ENCODE data around the gene MAN1C1. TPM values are rescaled to one million over a fixed set of nuclear protein-coding genes. Genes with fewer than 3 reads are reported as not detected.
"Not testable (repeated sequence)": the region's sequence is repeated elsewhere in the genome, so short reads cannot be mapped to it uniquely, and the experiment has no call there.

MAN1C1 gene
- total RNA-seq, 1 experiment from 2014 or later = 1.2 TPM

- TF ChIP-seq ZBTB33 (IDR thresholded peaks at IDR 0.05; ENCODE audit: extremely low read depth, insufficient replicate concordance, low read length) = no peak
Observed at GRCh38 chr1:25598879-25599278, 17.7 kb upstream of the MAN1C1 start (continued).

GRCh38 chr1:25599969-25600610 lies 16.5 kb upstream of the MAN1C1 start:
- Histone ChIP-seq H3K4me1 (ENCODE audit: control insufficient read depth in 1 of 2, insufficient read depth in 2 of 2, low read length in 2 of 2) (no peaks in the 10 kb centered on the region), H4K20me1 (ENCODE audit: insufficient read depth) (no peaks in the 10 kb centered on the region), H3K36me3 (ENCODE audit: control insufficient read depth in 1 of 2, insufficient read depth in 2 of 2, low read length in 2 of 2) (no peaks in the 10 kb centered on the region), H3K27me3 (ENCODE audit: insufficient read depth, low read length) (no peaks in the 10 kb centered on the region), H3K9me3 (ENCODE audit: control insufficient read depth in 1 of 2, insufficient read depth in 1 of 2, low read depth in 1 of 2, low read length in 2 of 2) (no peaks in the 10 kb centered on the region), H3K9me2 (ENCODE audit: insufficient read depth) (no peaks in the 10 kb centered on the region), H3K4me2 (ENCODE audit: low read length) (no peak overlapping the region), H3K27ac (ENCODE audit: low read depth, low read length) (no peak overlapping the region), H3K79me2 (ENCODE audit: insufficient read depth, low read length) (no peaks in the 10 kb centered on the region), H3K9ac (ENCODE audit: low read length) (no peak overlapping the region), H2AFZ (ENCODE audit: low read depth, low read length, poor library complexity, severe bottlenecking) (no peak overlapping the region), H3K4me3 (replicated peaks in 1 of 2; ENCODE audit: low read depth in 1 of 2, low read length in 2 of 2) (no peak overlapping the region)
- ChIA-PET CTCF (no interaction called here), POLR2A (no interaction called here), RAD21 (ENCODE audit: low non-redundant PET in 1 of 2, low total read pairs in 2 of 2, uncharacterized antibody in 2 of 2, unreplicated experiment in 2 of 2) (no interaction called here)
- no TSS peak for BruUV-seq (replicated peaks)
- intact Hi-C loops (cut with micrococcal nuclease) = no loop called here
- TF ChIP-seq SIN3A (IDR thresholded peaks at IDR 0.05; ENCODE audit: low read depth) (no peak), EZH2phosphoT487 (IDR thresholded peaks at IDR 0.05; ENCODE audit: borderline replicate concordance) (no peak), ELF1 (IDR thresholded peaks at IDR 0.05; ENCODE audit: borderline replicate concordance, low read depth) (no peak), TCF7L2 (IDR thresholded peaks at IDR 0.05; ENCODE audit: borderline replicate concordance, extremely low read depth, insufficient read depth, insufficient read length) (no peak), CEBPB (IDR thresholded peaks at IDR 0.05; ENCODE audit: low read depth) (no peak), RAD21 (IDR thresholded peaks at IDR 0.05; ENCODE audit: low read depth) (no peak), SP1 (IDR thresholded peaks at IDR 0.05; ENCODE audit: low read depth) (no peak), POLR2AphosphoS5 (IDR thresholded peaks at IDR 0.05; ENCODE audit: low read depth, low read length) (no peak), JUND (IDR thresholded peaks at IDR 0.05) (no peak), ZNF274 (IDR thresholded peaks at IDR 0.05; ENCODE audit: low read depth, low read length) (no peak), EZH2 (IDR thresholded peaks at IDR 0.05) (no peak), ATF3 (IDR thresholded peaks at IDR 0.05) (no peak), ZBTB33 (IDR thresholded peaks at IDR 0.05; ENCODE audit: extremely low read depth, insufficient replicate concordance, low read length) (no peak)
- DNase-seq (ENCODE audit: low read depth, low spot score) (no peak), ATAC-seq (no peak)

DNA sequence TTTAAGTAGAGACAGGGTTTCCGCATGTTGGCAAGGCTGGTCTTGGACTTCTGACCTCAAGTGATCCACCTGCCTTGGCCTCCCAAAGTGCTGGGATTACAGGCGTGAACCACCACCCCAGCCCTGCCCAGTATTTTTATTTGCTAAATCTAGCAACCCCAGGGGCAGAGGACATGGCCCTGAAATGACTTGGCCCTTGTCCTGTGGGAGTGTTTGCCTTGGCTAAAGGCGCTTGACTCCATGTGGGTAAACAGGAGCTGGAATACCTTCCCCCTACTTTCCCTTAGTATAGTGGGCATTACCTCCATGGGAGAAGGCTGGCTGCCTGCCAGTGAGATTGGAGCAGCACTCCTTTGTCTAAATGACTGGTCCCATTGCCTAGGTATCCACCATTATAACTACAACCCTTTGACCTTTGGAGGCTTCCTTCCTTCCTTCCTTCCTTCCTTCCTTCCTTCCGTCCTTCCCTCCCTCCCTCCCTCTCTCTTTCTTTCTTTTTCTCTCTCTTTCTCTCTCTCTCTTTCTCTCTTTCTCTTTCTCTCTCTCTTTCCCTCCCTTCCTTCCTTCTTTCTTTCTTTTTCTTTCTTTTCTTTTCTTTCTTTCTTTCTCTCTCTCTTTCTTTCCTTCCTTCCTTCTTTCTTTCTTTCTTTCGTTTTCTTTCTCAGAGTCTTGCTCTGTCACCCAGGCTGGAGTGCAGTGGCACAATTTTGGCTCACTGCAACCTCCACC lies 15.5 kb upstream of the MAN1C1 start:
- not testable (repeated sequence) for ATAC-seq; BruUV-seq (replicated peaks)

More for the DNA sequence above, 15.5 kb upstream of the MAN1C1 start:
- H3K9ac ChIP-seq (ENCODE audit: low read length); H3K4me1 ChIP-seq (ENCODE audit: control insufficient read depth in 1 of 2, insufficient read depth in 2 of 2, low read length in 2 of 2); intact Hi-C loops (cut with micrococcal nuclease); H3K27me3 ChIP-seq (ENCODE audit: insufficient read depth, low read length); POLR2A ChIA-PET; H3K9me3 ChIP-seq (ENCODE audit: control insufficient read depth in 1 of 2, insufficient read depth in 1 of 2, low read depth in 1 of 2, low read length in 2 of 2); H4K20me1 ChIP-seq (ENCODE audit: insufficient read depth); H2AFZ ChIP-seq (ENCODE audit: low read depth, low read length, poor library complexity, severe bottlenecking); DNase-seq (ENCODE audit: low read depth, low spot score); H3K4me3 ChIP-seq (replicated peaks in 1 of 2; ENCODE audit: low read depth in 1 of 2, low read length in 2 of 2); H3K9me2 ChIP-seq (ENCODE audit: insufficient read depth); H3K27ac ChIP-seq (ENCODE audit: low read depth, low read length); CTCF ChIA-PET; RAD21 ChIA-PET (ENCODE audit: low non-redundant PET in 1 of 2, low total read pairs in 2 of 2, uncharacterized antibody in 2 of 2, unreplicated experiment in 2 of 2); H3K4me2 ChIP-seq (ENCODE audit: low read length); H3K36me3 ChIP-seq (ENCODE audit: control insufficient read depth in 1 of 2, insufficient read depth in 2 of 2, low read length in 2 of 2); H3K79me2 ChIP-seq (ENCODE audit: insufficient read depth, low read length): not testable (repeated sequence)

All from HCT116 (cell line).